Panc1 (cell line): ENCODE data around the gene MALAT1. TPM values are rescaled to one million over a fixed set of nuclear protein-coding genes. Genes with fewer than 3 reads are reported as not detected.
"Not testable (repeated sequence)": the region's sequence is repeated elsewhere in the genome, so short reads cannot be mapped to it uniquely, and the experiment has no call there.

Experiments used
- ATAC-seq: fragments of 200-7000 bp; cut with Tn5 transposase; 2 replicates; pipeline ENCODE4 v1.9.1; 2020; ENCODE audit warnings: mild to moderate bottlenecking, moderate library complexity
- BruUV-seq: library from RNA; stranded (reverse); fragments of 400-500 nt; replicated peaks from 2 replicates; lab custom pipeline; 2021; lab: Mats Ljungman, UMichigan
- CTCF ChIA-PET: fragments of 300-600 bp; sonication (Branson Sonifier 250); formaldehyde crosslinking; loops from one replicate; lab custom pipeline; 2022; ENCODE audit warnings: antibody characterized with exemption; lab: Charles Lee
- POLR2A ChIA-PET: fragments of 300-600 bp; sonication (Branson Sonifier 250); formaldehyde crosslinking; loops from one replicate; lab custom pipeline; 2022; ENCODE audit warnings: antibody characterized with exemption; lab: Charles Lee
- DNase-seq: peaks from one replicate; pipeline ENCODE4 v3.0.0-alpha.2; 2010; ENCODE audit warnings: low read depth, low spot score
- H3K27ac ChIP-seq: 2 replicates; pipeline ENCODE4 v1.5.1; 2011; ENCODE audit warnings: mild to moderate bottlenecking, low read length, inconsistent platforms
- H3K27me3 ChIP-seq: fragments of 200-500 bp; sonication (Bioruptor generic); 2 replicates; pipeline ENCODE4 v1.6.0; 2014; ENCODE audit warnings: low read length, inconsistent platforms; ENCODE audit not compliant: control insufficient read depth, insufficient read depth
- H3K36me3 ChIP-seq: fragments of 200-500 bp; sonication (Bioruptor generic); 2 replicates; pipeline ENCODE4 v1.5.1; 2014; ENCODE audit warnings: inconsistent platforms, mild to moderate bottlenecking, low read length, moderate library complexity; ENCODE audit not compliant: control insufficient read depth, insufficient read depth
- H3K4me1 ChIP-seq: 2 replicates; pipeline ENCODE4 v1.5.1; 2011; ENCODE audit warnings: inconsistent platforms, mild to moderate bottlenecking, low read length, moderate library complexity; ENCODE audit not compliant: control insufficient read depth, insufficient read depth
- H3K4me3 ChIP-seq, 2 experiments: 2 replicates each; pipeline ENCODE4 v1.5.1; 2011 to 2012; ENCODE audit warnings: low read depth in 2 of 2, low read length in 2 of 2, mild to moderate bottlenecking in 2 of 2, inconsistent platforms in 1 of 2, moderate library complexity in 1 of 2
- H3K9me3 ChIP-seq: fragments of 200-500 bp; sonication (Bioruptor generic); 2 replicates; pipeline ENCODE4 v1.5.1; 2014; ENCODE audit warnings: low read depth, mild to moderate bottlenecking, inconsistent platforms, low read length, moderate library complexity; ENCODE audit not compliant: control insufficient read depth, insufficient read depth
- POLR2AphosphoS5 ChIP-seq: IDR thresholded peaks from 2 replicates; pipeline ENCODE4 v1.6.1; 2012; ENCODE audit warnings: mild to moderate bottlenecking, low read depth, low read length, moderate library complexity
- SIN3A ChIP-seq: IDR thresholded peaks from 2 replicates; pipeline ENCODE4 v1.6.1; 2012; ENCODE audit warnings: low read depth, mild to moderate bottlenecking, low read length, moderate library complexity, borderline replicate concordance; ENCODE audit not compliant: insufficient read depth
- TCF7L2 ChIP-seq: IDR thresholded peaks from 2 replicates; pipeline ENCODE4 v1.6.1; 2011; ENCODE audit warnings: mild to moderate bottlenecking, low read depth, low read length, inconsistent platforms
- in situ Hi-C: cut with HindIII; loops from 2 replicates; pipeline ENCODE4 v1.10.0; 2016; ENCODE audit warnings: low sequenced_read_pairs, low pct_unique_long_range_greater_than_20kb
- intact Hi-C: fragments of 100-400 bp; cut with micrococcal nuclease; formaldehyde crosslinking; loops from one replicate; pipeline ENCODE4 v1.10.0; 2022; ENCODE audit not compliant: unreplicated experiment
- total RNA-seq: library from RNA; stranded (reverse); gene quantifications from one replicate; pipeline ENCODE4 v1.2.1, GENCODE V29; 2021; ENCODE audit not compliant: unreplicated experiment
- TF ChIP-seq, protein P1 (sequence below), 2 experiments: IDR thresholded peaks; 2 replicates each; pipeline ENCODE4 v1.6.1; 2011 to 2012; ENCODE audit warnings: low read depth in 2 of 2, control low read depth in 1 of 2, low read length in 1 of 2, mild to moderate bottlenecking in 1 of 2, moderate library complexity in 1 of 2; ENCODE audit not compliant: insufficient read depth in 1 of 2
- TF ChIP-seq, protein P2 (sequence below): fragments of 450-650 bp; IDR thresholded peaks from 2 replicates; pipeline ENCODE4 v1.5.1; 2017; ENCODE audit warnings: mild to moderate bottlenecking

MALAT1 gene
- total RNA-seq, 1 experiment from 2014 or later, result 13,645 TPM

DNA sequence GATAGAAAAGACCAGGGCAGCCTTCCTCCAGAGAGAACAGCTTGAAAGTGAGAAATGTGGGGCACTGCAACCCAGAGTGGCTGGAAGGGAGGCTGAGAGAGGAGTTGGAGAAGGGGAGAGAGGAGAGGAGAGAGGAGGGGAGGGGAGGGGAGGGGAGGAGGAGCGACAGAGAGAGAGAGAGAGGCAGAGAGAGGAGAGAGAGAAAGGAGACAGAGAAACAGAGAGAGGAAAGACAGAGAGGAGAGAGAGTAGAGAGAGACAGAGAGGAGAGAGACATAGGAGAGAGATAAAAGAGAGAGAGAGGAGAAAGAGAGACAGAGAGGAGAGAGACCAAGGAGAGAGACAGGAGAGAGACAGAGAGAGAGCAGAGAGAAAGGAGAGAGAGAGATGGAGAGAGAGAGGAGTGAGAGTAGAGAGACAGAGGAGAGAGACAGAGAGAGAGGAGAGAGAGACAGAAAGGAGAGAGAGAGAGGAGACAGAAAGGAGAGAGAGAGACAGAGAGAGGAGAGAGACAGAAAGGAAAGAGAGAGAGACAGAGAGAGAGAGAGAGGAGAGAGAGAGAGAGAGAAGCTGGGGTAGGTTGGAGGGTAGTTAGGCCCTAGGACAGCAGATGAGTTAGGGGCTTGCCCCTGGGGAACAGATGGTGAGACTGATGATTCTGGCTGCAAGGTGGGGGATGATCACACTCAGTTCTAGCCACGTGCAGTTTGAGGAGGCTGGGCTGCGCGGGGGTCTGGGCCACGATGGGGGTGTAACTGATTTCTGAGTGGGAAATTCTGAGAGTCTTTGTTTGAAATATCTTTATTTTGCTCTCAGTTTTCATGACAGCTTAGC lies 17.5 kb downstream of the MALAT1 start:
- Histone ChIP-seq H3K27me3 (no peaks in the 10 kb centered on the region), H3K9me3 (no peaks in the 10 kb centered on the region), H3K36me3 (no peaks in the 10 kb centered on the region), H3K4me3 (no peak overlapping the region), H3K4me1 (no peaks in the 10 kb centered on the region), H3K27ac (peak overlapping the region; percentile 44; the same call in 1 of the 2 replicates)
- BruUV-seq, result no TSS peak
- CTCF ChIA-PET, result interaction anchor here (0.6 kb wide), 1 partner anchor 39 kb away, joined by 3 read pairs; no protein-coding TSS in a partner anchor
- DNase-seq, result no peak
- in situ Hi-C loops, result no loop called here
- intact Hi-C loops, result no loop called here
- TF ChIP-seq, protein P1, sequence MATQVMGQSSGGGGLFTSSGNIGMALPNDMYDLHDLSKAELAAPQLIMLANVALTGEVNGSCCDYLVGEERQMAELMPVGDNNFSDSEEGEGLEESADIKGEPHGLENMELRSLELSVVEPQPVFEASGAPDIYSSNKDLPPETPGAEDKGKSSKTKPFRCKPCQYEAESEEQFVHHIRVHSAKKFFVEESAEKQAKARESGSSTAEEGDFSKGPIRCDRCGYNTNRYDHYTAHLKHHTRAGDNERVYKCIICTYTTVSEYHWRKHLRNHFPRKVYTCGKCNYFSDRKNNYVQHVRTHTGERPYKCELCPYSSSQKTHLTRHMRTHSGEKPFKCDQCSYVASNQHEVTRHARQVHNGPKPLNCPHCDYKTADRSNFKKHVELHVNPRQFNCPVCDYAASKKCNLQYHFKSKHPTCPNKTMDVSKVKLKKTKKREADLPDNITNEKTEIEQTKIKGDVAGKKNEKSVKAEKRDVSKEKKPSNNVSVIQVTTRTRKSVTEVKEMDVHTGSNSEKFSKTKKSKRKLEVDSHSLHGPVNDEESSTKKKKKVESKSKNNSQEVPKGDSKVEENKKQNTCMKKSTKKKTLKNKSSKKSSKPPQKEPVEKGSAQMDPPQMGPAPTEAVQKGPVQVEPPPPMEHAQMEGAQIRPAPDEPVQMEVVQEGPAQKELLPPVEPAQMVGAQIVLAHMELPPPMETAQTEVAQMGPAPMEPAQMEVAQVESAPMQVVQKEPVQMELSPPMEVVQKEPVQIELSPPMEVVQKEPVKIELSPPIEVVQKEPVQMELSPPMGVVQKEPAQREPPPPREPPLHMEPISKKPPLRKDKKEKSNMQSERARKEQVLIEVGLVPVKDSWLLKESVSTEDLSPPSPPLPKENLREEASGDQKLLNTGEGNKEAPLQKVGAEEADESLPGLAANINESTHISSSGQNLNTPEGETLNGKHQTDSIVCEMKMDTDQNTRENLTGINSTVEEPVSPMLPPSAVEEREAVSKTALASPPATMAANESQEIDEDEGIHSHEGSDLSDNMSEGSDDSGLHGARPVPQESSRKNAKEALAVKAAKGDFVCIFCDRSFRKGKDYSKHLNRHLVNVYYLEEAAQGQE (IDR thresholded peaks at IDR 0.05; ENCODE audit: insufficient read depth in 1 of 2, low read depth in 2 of 2, low read length in 1 of 2), result no peak
- TF ChIP-seq TCF7L2 (no peak), POLR2AphosphoS5 (no peak), SIN3A (no peak)
- TF ChIP-seq, protein P2, sequence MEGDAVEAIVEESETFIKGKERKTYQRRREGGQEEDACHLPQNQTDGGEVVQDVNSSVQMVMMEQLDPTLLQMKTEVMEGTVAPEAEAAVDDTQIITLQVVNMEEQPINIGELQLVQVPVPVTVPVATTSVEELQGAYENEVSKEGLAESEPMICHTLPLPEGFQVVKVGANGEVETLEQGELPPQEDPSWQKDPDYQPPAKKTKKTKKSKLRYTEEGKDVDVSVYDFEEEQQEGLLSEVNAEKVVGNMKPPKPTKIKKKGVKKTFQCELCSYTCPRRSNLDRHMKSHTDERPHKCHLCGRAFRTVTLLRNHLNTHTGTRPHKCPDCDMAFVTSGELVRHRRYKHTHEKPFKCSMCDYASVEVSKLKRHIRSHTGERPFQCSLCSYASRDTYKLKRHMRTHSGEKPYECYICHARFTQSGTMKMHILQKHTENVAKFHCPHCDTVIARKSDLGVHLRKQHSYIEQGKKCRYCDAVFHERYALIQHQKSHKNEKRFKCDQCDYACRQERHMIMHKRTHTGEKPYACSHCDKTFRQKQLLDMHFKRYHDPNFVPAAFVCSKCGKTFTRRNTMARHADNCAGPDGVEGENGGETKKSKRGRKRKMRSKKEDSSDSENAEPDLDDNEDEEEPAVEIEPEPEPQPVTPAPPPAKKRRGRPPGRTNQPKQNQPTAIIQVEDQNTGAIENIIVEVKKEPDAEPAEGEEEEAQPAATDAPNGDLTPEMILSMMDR, result no peak
- POLR2A ChIA-PET, result interaction anchor here (0.6 to 0.7 kb wide), 3 partner anchors 9 to 379 kb away, joined by 8 to 9 read pairs (median 8); no protein-coding TSS in a partner anchor
- ATAC-seq, result peak; percentile 27; the same call in 1 of the 2 replicates

DNA sequence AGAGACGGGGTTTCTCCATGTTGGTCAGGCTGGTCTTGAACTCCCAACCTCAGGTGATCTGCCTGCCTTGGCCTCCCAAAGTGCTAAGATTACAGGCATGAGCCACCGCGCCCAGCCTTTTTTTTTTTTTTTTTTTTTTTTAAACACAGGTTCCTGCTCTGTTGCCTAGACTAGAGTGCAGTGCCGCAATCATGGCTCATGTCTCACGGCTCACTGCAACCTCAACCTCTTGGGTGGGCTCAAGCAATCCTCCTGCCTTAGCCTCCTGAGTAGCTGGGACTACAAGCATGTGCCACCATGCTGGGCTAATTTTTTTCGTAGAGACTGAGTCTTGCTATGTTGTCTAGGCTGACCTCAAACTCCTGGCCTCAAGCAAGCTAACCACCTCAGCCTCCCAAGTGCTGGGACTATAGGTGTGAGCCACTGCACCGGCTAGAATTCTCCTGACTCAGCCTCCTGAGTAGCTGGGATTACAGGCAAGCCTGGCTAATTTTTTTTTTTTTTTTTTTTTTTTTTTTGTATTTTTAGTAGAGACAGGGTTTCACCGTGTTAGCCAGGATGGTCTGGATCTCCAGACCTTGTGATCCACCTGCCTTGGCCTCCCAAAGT lies 20.2 kb downstream of the MALAT1 start:
- ATAC-seq, H3K4me1 ChIP-seq, H3K9me3 ChIP-seq, H3K27ac ChIP-seq, H3K27me3 ChIP-seq, H3K36me3 ChIP-seq, BruUV-seq, DNase-seq, in situ Hi-C loops, intact Hi-C loops, H3K4me3 ChIP-seq: not testable (repeated sequence)
- CTCF ChIA-PET, result interaction anchor here (0.6 to 0.9 kb wide), 3 partner anchors 70 to 126 kb away, joined by 4 to 11 read pairs (median 5); no protein-coding TSS in a partner anchor
- POLR2A ChIA-PET, result interaction anchor here (0.7 kb wide), 2 partner anchors 14 to 56 kb away, joined by 3 to 17 read pairs; no protein-coding TSS in a partner anchor

DNA sequence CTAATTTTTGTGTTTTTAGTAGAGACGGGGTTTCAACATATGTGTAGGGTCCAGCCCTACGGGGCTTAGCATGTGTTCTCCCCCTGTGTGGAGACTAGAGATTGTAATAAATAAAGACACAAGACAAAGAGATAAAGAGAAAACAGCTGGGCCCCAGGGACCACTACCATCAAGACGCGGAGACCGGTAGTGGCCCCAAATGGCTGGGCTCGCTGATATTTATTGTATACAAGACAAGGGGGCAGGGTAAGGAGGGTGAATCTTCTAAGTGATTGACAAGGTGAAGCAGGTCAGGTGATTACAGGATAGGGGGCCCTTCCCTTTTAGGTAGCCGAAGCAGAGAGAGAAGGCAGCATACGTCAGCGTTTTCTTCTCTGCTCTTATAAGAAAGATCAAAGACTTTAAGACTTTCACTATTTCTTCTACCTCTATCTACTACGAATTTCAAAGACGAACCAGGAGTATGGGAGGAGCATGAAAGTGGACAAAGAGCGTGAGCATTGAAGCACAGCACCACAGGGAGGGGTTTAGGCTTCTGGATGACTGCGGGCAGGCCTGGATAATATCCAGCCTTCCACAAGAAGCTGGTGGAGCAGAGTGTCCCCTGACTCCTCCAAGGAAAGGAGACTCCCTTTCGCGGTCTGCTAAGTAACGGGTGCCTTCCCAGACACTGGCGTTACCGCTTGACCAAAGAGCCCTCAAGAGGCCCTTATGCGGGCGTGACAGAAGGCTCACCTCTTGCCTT lies 23.1 kb downstream of the MALAT1 start:
- in situ Hi-C loops, ATAC-seq, H3K4me1 ChIP-seq, intact Hi-C loops, CTCF ChIA-PET, H3K9me3 ChIP-seq, H3K27me3 ChIP-seq, DNase-seq, BruUV-seq, H3K36me3 ChIP-seq, POLR2A ChIA-PET, H3K4me3 ChIP-seq, H3K27ac ChIP-seq: not testable (repeated sequence)

DNA sequence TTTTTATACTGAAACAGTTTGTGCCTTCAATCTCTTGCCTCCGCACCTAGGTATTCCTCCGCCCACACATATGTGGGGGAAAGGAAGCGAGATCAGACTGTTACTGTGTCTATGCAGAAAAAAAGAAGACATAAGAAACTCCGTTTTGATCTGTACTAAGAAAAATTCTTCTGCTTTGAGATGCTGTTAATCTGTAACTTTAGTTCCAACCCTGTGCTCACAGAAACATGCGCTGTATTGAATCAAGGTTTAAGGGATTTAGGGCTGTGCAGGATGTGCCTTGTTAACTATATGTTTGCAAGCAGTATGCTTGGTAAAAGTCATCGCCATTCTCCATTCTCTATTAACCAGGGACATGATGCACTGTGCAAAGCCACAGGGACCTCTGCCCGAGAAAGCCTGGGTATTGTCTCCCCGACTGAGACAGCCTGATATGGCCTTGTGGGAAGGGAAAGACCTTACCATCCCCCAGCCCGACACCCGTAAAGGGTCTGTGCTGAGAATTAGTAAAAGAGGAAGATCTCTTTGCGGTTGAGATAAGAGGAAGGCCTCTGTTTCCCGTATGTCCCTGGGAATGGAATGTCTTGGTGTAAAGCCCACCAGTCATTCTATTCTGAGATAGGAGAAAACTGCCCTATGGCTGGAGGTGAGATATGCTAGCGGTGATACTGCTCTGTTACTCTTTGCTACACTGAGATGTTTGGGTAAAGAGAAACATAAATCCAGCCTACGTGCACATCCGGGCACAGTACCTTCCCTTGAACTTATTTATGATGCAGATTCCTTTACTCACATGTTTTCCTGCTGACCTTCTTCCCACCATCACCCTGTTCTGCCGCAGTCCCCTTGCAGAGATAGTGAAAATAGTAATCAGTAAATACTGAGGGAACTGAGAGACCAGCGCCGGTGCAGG lies 24.1 kb downstream of the MALAT1 start:
- ATAC-seq, H3K27me3 ChIP-seq, intact Hi-C loops, POLR2A ChIA-PET, CTCF ChIA-PET, H3K27ac ChIP-seq, DNase-seq, H3K9me3 ChIP-seq, H3K36me3 ChIP-seq, BruUV-seq, H3K4me3 ChIP-seq, in situ Hi-C loops, H3K4me1 ChIP-seq: not testable (repeated sequence)
